ENCODE measurements around the gene CUEDC2. TPM values are rescaled to one million over a fixed set of nuclear protein-coding genes. Genes with fewer than 3 reads are reported as not detected.

Gene CUEDC2
- total RNA-seq, 1 experiment from 2014 or later = 38.1 TPM

DNA sequence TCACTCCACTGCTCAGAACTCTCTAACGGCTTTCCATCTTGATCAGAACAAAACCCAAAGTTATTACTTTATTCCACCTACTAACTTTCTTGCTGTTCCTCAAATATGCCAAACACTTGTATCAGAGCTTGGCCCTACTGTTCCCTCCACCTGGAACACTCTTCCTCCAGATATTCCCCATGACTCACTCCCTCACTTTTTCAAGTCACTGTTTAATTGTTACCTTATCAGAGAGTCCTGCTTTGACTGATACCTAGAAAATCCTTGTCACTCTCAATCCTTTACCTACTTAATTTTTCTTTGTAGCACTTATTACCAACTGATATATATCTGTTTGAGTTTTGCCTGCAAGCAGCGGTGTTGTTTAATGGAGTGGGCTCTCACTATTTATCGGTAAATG, 42.5 kb downstream of the CUEDC2 start:
- CTCF ChIA-PET = no interaction called here
- Mint-ChIP-seq H3K4me1 (ENCODE audit: low read depth, unreplicated experiment) (peaks cover 16% of the 10 kb centered on the region), H3K27ac (ENCODE audit: unreplicated experiment) (no peak overlapping the region), H3K36me3 (ENCODE audit: insufficient read depth, unreplicated experiment) (peaks cover 14% of the 10 kb centered on the region), H3K9me3 (ENCODE audit: low read depth, unreplicated experiment) (no peaks in the 10 kb centered on the region), H3K27me3 (ENCODE audit: unreplicated experiment) (no peaks in the 10 kb centered on the region), H3K4me3 (ENCODE audit: low read depth, unreplicated experiment) (no peak overlapping the region)
- TF ChIP-seq, protein P1, sequence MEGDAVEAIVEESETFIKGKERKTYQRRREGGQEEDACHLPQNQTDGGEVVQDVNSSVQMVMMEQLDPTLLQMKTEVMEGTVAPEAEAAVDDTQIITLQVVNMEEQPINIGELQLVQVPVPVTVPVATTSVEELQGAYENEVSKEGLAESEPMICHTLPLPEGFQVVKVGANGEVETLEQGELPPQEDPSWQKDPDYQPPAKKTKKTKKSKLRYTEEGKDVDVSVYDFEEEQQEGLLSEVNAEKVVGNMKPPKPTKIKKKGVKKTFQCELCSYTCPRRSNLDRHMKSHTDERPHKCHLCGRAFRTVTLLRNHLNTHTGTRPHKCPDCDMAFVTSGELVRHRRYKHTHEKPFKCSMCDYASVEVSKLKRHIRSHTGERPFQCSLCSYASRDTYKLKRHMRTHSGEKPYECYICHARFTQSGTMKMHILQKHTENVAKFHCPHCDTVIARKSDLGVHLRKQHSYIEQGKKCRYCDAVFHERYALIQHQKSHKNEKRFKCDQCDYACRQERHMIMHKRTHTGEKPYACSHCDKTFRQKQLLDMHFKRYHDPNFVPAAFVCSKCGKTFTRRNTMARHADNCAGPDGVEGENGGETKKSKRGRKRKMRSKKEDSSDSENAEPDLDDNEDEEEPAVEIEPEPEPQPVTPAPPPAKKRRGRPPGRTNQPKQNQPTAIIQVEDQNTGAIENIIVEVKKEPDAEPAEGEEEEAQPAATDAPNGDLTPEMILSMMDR (IDR thresholded peaks at IDR 0.05; ENCODE audit: unreplicated experiment) = no peak
- no TSS peak for BruUV-seq (replicated peaks)
- no peak for DNase-seq
- intact Hi-C loops (cut with micrococcal nuclease; ENCODE audit: unreplicated experiment) = no loop called here

DNA sequence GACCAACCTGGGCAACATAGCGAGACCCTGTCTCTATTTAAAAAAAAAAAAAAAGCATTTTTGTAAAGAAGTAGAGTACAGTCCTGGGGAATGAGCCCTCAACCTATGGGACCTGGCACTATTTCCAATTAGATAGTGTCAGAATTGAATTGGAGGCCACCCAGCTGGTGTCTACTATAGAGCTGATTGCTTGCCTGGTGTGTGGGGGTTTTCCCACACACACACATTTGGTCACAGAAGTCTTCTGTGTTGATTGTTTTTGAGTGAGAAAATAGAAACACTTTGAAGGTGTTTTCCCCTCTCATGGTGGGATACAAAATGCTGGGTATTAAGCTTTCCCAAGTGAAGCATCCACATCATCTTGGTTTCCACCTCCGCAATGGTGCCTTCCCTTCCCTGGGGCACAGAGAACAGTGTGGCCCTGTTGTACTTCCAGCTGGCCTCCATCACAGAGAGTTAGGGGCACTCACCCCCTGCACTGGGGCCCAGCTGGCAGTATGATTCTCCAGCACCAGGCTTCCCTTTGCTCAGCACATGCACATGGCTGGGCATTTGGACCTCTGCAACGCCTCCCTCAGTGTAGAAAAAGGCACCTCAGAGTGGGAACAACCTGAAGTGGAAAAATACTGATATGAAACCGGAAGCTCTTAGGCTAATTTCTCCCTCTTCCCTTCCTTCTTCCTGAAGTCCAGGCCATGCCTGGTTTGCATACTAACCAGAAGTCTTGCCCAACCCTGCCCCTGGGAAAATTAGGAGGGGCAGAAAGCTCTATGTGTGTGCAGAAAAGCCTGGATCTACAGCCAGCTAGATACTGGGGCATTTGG, 47.6 kb downstream of the CUEDC2 start:
- Mint-ChIP-seq H3K27me3 (ENCODE audit: unreplicated experiment) (no peaks in the 10 kb centered on the region), H3K9me3 (ENCODE audit: low read depth, unreplicated experiment) (no peaks in the 10 kb centered on the region), H3K4me3 (ENCODE audit: low read depth, unreplicated experiment) (no peak overlapping the region), H3K4me1 (ENCODE audit: low read depth, unreplicated experiment) (peaks cover 4% of the 10 kb centered on the region), H3K36me3 (ENCODE audit: insufficient read depth, unreplicated experiment) (peaks cover 28% of the 10 kb centered on the region), H3K27ac (ENCODE audit: unreplicated experiment) (no peak overlapping the region)
- intact Hi-C loops (cut with micrococcal nuclease; ENCODE audit: unreplicated experiment) = no loop called here
- TF ChIP-seq, protein P1 (IDR thresholded peaks at IDR 0.05; ENCODE audit: unreplicated experiment) = no peak
- DNase-seq = no peak
- BruUV-seq (replicated peaks) = no TSS peak
- CTCF ChIA-PET = interaction anchor here (0.7 kb wide), 1 partner anchor 247 kb away, joined by 5 read pairs; no protein-coding TSS in a partner anchor

DNA sequence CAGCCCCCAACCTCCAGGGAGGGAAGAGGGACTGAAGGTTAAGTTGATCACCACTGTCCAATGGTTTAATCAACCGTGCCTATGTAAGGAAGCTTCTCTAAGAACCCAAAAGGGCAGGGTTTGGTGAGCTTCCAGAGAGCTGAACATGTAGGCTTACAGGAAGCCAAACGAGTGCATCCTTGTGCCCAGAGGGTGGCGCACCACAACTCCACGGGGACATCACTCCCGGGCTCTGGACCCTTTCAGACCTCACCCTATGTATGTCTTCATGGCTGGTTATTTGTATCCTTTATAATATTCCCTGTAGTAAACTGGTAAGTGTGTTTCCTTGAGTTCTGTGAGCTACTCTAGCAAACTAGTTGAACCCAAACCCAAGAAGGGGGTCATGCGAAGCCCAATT, 48.3 kb downstream of the CUEDC2 start:
- TF ChIP-seq, protein P1 (IDR thresholded peaks at IDR 0.05; ENCODE audit: unreplicated experiment) = no peak
- Mint-ChIP-seq H3K36me3 (ENCODE audit: insufficient read depth, unreplicated experiment) (peaks cover 33% of the 10 kb centered on the region), H3K27me3 (ENCODE audit: unreplicated experiment) (no peaks in the 10 kb centered on the region), H3K9me3 (ENCODE audit: low read depth, unreplicated experiment) (no peaks in the 10 kb centered on the region), H3K27ac (ENCODE audit: unreplicated experiment) (no peak overlapping the region), H3K4me1 (ENCODE audit: low read depth, unreplicated experiment) (no peaks in the 10 kb centered on the region), H3K4me3 (ENCODE audit: low read depth, unreplicated experiment) (no peak overlapping the region)
- intact Hi-C loops (cut with micrococcal nuclease; ENCODE audit: unreplicated experiment) = no loop called here
- CTCF ChIA-PET = no interaction called here
- BruUV-seq (replicated peaks) = no TSS peak
- no peak for DNase-seq

DNA sequence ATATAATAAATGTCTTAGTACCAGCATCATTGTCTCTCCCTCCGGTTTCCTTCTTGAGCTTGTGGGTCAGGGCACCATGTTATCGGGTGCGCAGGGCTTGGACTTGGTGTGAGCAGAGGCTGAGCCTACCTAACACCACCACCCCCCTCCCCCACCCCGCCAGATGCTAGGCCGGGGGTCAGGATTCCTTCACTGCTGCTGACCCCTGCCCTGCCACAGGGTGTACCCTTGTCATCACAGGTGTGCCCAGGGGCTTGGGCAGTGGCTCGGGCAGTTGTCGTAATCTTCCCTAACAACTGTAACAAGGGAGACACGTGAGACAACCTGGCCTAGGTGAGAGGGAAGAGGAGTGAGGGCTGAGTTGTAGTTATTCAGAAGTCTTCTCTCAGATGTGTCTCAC, 49.5 kb downstream of the CUEDC2 start:
- TF ChIP-seq, protein P1 (IDR thresholded peaks at IDR 0.05; ENCODE audit: unreplicated experiment) = no peak
- Mint-ChIP-seq H3K4me1 (ENCODE audit: low read depth, unreplicated experiment) (no peaks in the 10 kb centered on the region), H3K36me3 (ENCODE audit: insufficient read depth, unreplicated experiment) (peaks cover 37% of the 10 kb centered on the region), H3K27me3 (ENCODE audit: unreplicated experiment) (no peaks in the 10 kb centered on the region), H3K4me3 (ENCODE audit: low read depth, unreplicated experiment) (no peak overlapping the region), H3K27ac (ENCODE audit: unreplicated experiment) (no peak overlapping the region), H3K9me3 (ENCODE audit: low read depth, unreplicated experiment) (no peaks in the 10 kb centered on the region)
- BruUV-seq (replicated peaks) = no TSS peak
- intact Hi-C loops (cut with micrococcal nuclease; ENCODE audit: unreplicated experiment) = no loop called here
- CTCF ChIA-PET = no interaction called here
- no peak for DNase-seq

Measured in Calu3 (cell line).